ENCODE measurements around the gene FUT6. TPM values are rescaled to one million over a fixed set of nuclear protein-coding genes. Genes with fewer than 3 reads are reported as not detected.

Gene FUT6
- total RNA-seq, 2 experiments from 2014 or later, result not detected

DNA sequence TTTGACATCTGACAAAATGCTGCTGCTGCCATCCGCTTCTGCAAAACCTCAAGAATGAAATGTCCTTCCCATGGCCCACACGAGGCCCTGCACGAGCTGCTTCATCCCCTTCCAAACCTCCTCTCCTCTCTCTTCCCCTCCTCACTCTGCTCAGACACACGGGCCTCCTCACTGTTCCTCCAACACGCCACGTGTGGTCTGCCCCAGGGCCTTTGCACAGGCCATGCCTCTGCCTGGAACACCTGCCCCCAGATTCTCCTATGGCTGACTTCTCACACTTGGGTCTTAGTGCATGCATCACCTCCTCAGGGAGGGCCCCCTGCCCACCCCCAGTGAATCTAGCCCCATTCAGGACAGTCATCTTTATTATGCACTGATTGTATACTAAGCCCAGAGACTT lies 18.7 kb downstream of the FUT6 start:
- CTCF ChIA-PET, result no interaction called here
- no peak overlapping the region for H3K27ac Mint-ChIP-seq
- POLR2A ChIA-PET, result interaction anchor here (0.7 kb wide), 1 partner anchor 196 kb away, joined by 3 read pairs; no protein-coding TSS in a partner anchor

GRCh38 chr19:5818594-5818993 lies 20.9 kb downstream of the FUT6 start:
- no peak for TF ChIP-seq CTCF (IDR thresholded peaks at IDR 0.05)
- ATAC-seq, result no peak
- no peaks in the 10 kb centered on the region for H3K36me3 Mint-ChIP-seq (ENCODE audit: low read depth)
- no peak for DNase-seq
- POLR2A ChIA-PET, result no interaction called here
- no peaks in the 10 kb centered on the region for H3K9me3 Mint-ChIP-seq
- intact Hi-C loops (cut with micrococcal nuclease), result no loop called here
- no peak overlapping the region for H3K27ac Mint-ChIP-seq
- CTCF ChIA-PET, result interaction anchor here (1.4 kb wide), 1 partner anchor 15 kb away, joined by 4 read pairs; no protein-coding TSS in a partner anchor
- peaks cover 5% of the 10 kb centered on the region for H3K27me3 Mint-ChIP-seq
- H3K4me3 Mint-ChIP-seq, result no peak overlapping the region
- no peaks in the 10 kb centered on the region for H3K4me1 Mint-ChIP-seq (ENCODE audit: low read depth)

More for the DNA sequence above, 18.7 kb downstream of the FUT6 start:
- no peak for DNase-seq
- Mint-ChIP-seq H3K4me3 (no peak overlapping the region), H3K36me3 (ENCODE audit: low read depth) (no peaks in the 10 kb centered on the region), H3K27me3 (peaks cover 5% of the 10 kb centered on the region), H3K4me1 (ENCODE audit: low read depth) (no peaks in the 10 kb centered on the region), H3K9me3 (no peaks in the 10 kb centered on the region)
- no peak for ATAC-seq
- no peak for TF ChIP-seq CTCF (IDR thresholded peaks at IDR 0.05)
- intact Hi-C loops (cut with micrococcal nuclease), result no loop called here

DNA sequence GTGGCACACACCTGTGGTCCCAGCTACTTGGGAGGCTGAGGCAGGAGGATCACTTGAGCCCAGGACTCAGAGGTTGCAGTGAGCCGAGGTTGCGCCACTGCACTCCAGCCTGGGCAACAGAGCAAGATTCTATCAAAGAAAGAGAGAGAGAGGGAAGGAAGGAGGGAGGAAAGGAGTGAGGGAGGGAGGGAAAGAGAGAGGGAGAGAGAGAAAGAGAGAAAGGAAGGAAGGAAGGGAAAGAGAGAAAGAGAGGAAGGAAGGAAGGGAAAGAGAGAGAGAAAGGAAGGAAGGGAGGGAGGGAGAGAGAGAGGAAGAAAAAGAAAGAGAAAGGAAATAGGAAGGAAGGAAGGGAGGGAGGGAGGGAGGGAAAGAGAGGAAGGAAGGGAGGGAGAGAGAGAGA lies 22.3 kb downstream of the FUT6 start:
- Mint-ChIP-seq H3K9me3 (no peaks in the 10 kb centered on the region), H3K27me3 (peaks cover 5% of the 10 kb centered on the region), H3K27ac (no peak overlapping the region), H3K36me3 (ENCODE audit: low read depth) (no peaks in the 10 kb centered on the region), H3K4me3 (no peak overlapping the region), H3K4me1 (ENCODE audit: low read depth) (no peaks in the 10 kb centered on the region)
- no peak for DNase-seq
- no peak for ATAC-seq
- no peak for TF ChIP-seq CTCF (IDR thresholded peaks at IDR 0.05)
- ChIA-PET POLR2A (no interaction called here), CTCF (no interaction called here)
- intact Hi-C loops (cut with micrococcal nuclease), result no loop called here

DNA sequence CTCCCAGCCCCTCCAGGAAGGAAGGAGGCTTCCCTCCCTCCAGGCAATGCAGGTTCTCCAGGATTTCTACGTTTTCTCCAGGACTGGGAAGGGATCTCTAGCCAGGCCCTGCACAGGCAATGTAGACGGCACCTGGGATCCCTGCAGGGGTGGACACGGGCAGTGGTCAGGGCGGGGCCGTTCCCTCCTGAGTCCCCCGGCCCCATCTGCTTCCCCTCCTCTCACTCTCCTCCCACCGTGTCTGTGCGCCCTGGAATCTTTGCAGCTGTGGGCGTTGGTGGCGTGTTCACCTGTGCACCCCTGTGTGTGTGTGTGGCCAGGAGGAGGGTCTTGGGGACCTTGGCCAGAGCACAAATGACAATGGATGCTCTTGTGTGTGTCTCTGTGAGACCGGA lies 24.7 kb downstream of the FUT6 start:
- no peaks in the 10 kb centered on the region for H3K9me3 Mint-ChIP-seq
- DNase-seq (no peak), ATAC-seq (no peak)
- TF ChIP-seq CTCF (IDR thresholded peaks at IDR 0.05), result no peak
- H3K4me3 Mint-ChIP-seq, result no peak overlapping the region
- H3K27ac Mint-ChIP-seq, result no peak overlapping the region
- CTCF ChIA-PET, result interaction anchor here (2.2 kb wide), 1 partner anchor 11 kb away, joined by 10 read pairs; no protein-coding TSS in a partner anchor
- no peaks in the 10 kb centered on the region for H3K36me3 Mint-ChIP-seq (ENCODE audit: low read depth)
- POLR2A ChIA-PET, result no interaction called here
- H3K4me1 Mint-ChIP-seq (ENCODE audit: low read depth), result no peaks in the 10 kb centered on the region
- peaks cover 5% of the 10 kb centered on the region for H3K27me3 Mint-ChIP-seq
- intact Hi-C loops (cut with micrococcal nuclease), result no loop called here

- CTCF ChIA-PET, result interaction anchor here (2.2 kb wide), 1 partner anchor 10 kb away, joined by 10 read pairs; no protein-coding TSS in a partner anchor
- Mint-ChIP-seq H3K4me3 (no peak overlapping the region), H3K9me3 (no peaks in the 10 kb centered on the region), H3K27me3 (peaks cover 5% of the 10 kb centered on the region), H3K4me1 (ENCODE audit: low read depth) (no peaks in the 10 kb centered on the region), H3K27ac (no peak overlapping the region), H3K36me3 (ENCODE audit: low read depth) (no peaks in the 10 kb centered on the region)
- POLR2A ChIA-PET, result no interaction called here
- intact Hi-C loops (cut with micrococcal nuclease), result no loop called here
- DNase-seq (no peak), ATAC-seq (no peak)
- no peak for TF ChIP-seq CTCF (IDR thresholded peaks at IDR 0.05)
Observed at GRCh38 chr19:5814123-5814851, 25.2 kb downstream of the FUT6 start.
